Upper lobe of left lung (tissue), 4 donors: ENCODE measurements around the gene STX16.

ENCODE experiments used
- CTCF ChIP-seq, 6 experiments: fragments of 450-650 bp in 4 of 6; fragments of 200-600 bp in 2 of 6; sonication (generic) in 2 of 6; IDR thresholded peaks; one replicate each; pipeline ENCODE4 v1.5.1; 2016 to 2019; ENCODE audit warnings: antibody characterized with exemption in 6 of 6
- POLR2AphosphoS5 ChIP-seq, 2 donors: sonication (generic); formaldehyde crosslinking; IDR thresholded peaks; one replicate each; pipeline ENCODE4 v1.5.1; 2017; ENCODE audit warnings: antibody characterized with exemption in 2 of 2

- TF ChIP-seq CTCF (IDR thresholded peaks at IDR 0.05) (no peak), POLR2AphosphoS5 (IDR thresholded peaks at IDR 0.05) (no peak)
These were observed 11.6 kb upstream of the STX16 start for GRCh38 chr20:58639182-58640146.
